GM21390 (cell line): ENCODE results near the gene MOB3B.
"Not testable (repeated sequence)": the region's sequence is repeated elsewhere in the genome, so short reads cannot be mapped to it uniquely, and the experiment has no call there.

ENCODE experiments used
- ATAC-seq: cut with Tn5 transposase; IDR thresholded peaks from one replicate; pipeline ENCODE4 v1.9.1; 2021; ENCODE audit not compliant: unreplicated experiment

MOB3B gene

GRCh38 chr9:27451207-27451797 lies 78.3 kb downstream of the MOB3B start:
- ATAC-seq, result no peak

GRCh38 chr9:27450752-27451151 lies 78.9 kb downstream of the MOB3B start:
- no peak for ATAC-seq

- not testable (repeated sequence) for ATAC-seq
Observed at GRCh38 chr9:27448356-27448755, 81.3 kb downstream of the MOB3B start.

- ATAC-seq, result no peak
Observed at GRCh38 chr9:27447031-27447683, 82.5 kb downstream of the MOB3B start.

GRCh38 chr9:27445688-27446087 lies 83.9 kb downstream of the MOB3B start:
- no peak for ATAC-seq

GRCh38 chr9:27445057-27445595 lies 84.5 kb downstream of the MOB3B start:
- ATAC-seq, result no peak

GRCh38 chr9:27442464-27442863 lies 87.2 kb downstream of the MOB3B start:
- ATAC-seq, result no peak

GRCh38 chr9:27441741-27442070 lies 87.9 kb downstream of the MOB3B start:
- peak; percentile 94 for ATAC-seq

GRCh38 chr9:27440888-27441740 lies 88.5 kb downstream of the MOB3B start:
- no peak for ATAC-seq

- no peak for ATAC-seq
Observed at GRCh38 chr9:27438522-27438921, 91.1 kb downstream of the MOB3B start.

GRCh38 chr9:27437652-27438373 lies 91.8 kb downstream of the MOB3B start:
- ATAC-seq, result no peak

- no peak for ATAC-seq
Observed at GRCh38 chr9:27436234-27436633, 93.4 kb downstream of the MOB3B start.

GRCh38 chr9:27433631-27434325 lies 95.8 kb downstream of the MOB3B start:
- no peak for ATAC-seq

- no peak for ATAC-seq
Observed at GRCh38 chr9:27432308-27432707, 97.3 kb downstream of the MOB3B start.

GRCh38 chr9:27431543-27432147 lies 98.0 kb downstream of the MOB3B start:
- no peak for ATAC-seq

GRCh38 chr9:27430750-27431535 lies 98.7 kb downstream of the MOB3B start:
- ATAC-seq, result no peak

GRCh38 chr9:27429917-27430316 lies 99.7 kb downstream of the MOB3B start:
- no peak for ATAC-seq

GRCh38 chr9:27429436-27429835 lies 100.2 kb downstream of the MOB3B start:
- ATAC-seq, result no peak

GRCh38 chr9:27428551-27428950 lies 101.1 kb downstream of the MOB3B start:
- ATAC-seq, result no peak
